ENCODE measurements around the gene OR4M1. TPM values are rescaled to one million over a fixed set of nuclear protein-coding genes. Genes with fewer than 3 reads are reported as not detected.
"Not testable (repeated sequence)": the region's sequence is repeated elsewhere in the genome, so short reads cannot be mapped to it uniquely, and the experiment has no call there.

The OR4M1 gene
- total RNA-seq (not detected), polyA plus RNA-seq (not detected)
- long read RNA-seq, donor 1: 0 reads
- long read RNA-seq, donor 2: 0 reads
- long read RNA-seq, donor 3: 0 reads
- long read RNA-seq, donor 4: 0 reads

- ATAC-seq; H3K27me3 ChIP-seq (ENCODE audit: control insufficient read depth, insufficient read depth); H3K9me3 ChIP-seq (ENCODE audit: control insufficient read depth, low read length); DNase-seq; intact Hi-C loops (cut with DNase I); H3K4me3 ChIP-seq (ENCODE audit: low read length); H3K4me1 ChIP-seq (ENCODE audit: control insufficient read depth, insufficient read depth, low read length); H3K27ac ChIP-seq (ENCODE audit: low read length): not testable (repeated sequence)
- WGBS: 18% methylated on average over 1 of the region's 1 CpG
These were observed at the start of gene OR4M1 for GRCh38 chr14:19773204-19773603. TSS of gene OR4M1 (plus strand) at chr14:19773504. CDS start at chr14:19780323, 6,819 bp downstream.

GRCh38 chr14:19729359-19729758, 43.9 kb upstream of the OR4M1 start:
- intact Hi-C loops (cut with DNase I): no loop called here
- no peak for ATAC-seq
- no peaks in the 10 kb centered on the region for H3K4me1 ChIP-seq (ENCODE audit: control insufficient read depth, insufficient read depth, low read length)
- H3K27me3 ChIP-seq (ENCODE audit: control insufficient read depth, insufficient read depth): no peaks in the 10 kb centered on the region
- H3K27ac ChIP-seq (ENCODE audit: low read length): no peak overlapping the region
- H3K9me3 ChIP-seq (ENCODE audit: control insufficient read depth, low read length): no peaks in the 10 kb centered on the region
- DNase-seq: no peak
- no peak overlapping the region for H3K4me3 ChIP-seq (ENCODE audit: low read length)

DNA sequence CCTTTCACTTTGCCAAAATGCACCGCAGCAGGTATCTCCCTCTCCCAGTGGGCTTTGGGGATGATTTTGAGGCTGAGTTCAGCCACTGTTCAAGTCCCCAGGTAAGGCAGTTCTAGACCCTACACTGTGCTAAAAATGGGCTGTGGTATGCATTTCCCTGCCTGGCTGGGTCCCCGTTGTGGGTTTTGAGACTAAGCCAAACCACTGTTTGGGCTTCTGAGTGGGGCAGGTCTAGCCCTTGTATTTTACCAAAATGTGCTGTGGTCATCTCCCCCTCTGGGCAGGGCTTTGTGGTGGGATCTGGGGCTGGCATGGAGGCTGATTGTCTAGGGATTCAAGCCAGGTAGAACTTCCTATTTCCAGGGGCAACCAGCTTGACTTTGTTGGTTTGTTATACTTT, 43.5 kb upstream of the OR4M1 start:
- Histone ChIP-seq H3K9me3 (ENCODE audit: control insufficient read depth, low read length) (no peaks in the 10 kb centered on the region), H3K27ac (ENCODE audit: low read length) (no peak overlapping the region), H3K4me1 (ENCODE audit: control insufficient read depth, insufficient read depth, low read length) (no peaks in the 10 kb centered on the region), H3K4me3 (ENCODE audit: low read length) (no peak overlapping the region), H3K27me3 (ENCODE audit: control insufficient read depth, insufficient read depth) (no peaks in the 10 kb centered on the region)
- intact Hi-C loops (cut with DNase I): no loop called here
- WGBS: 71% methylated on average over 2 of the region's 2 CpGs
- DNase-seq: no peak
- peak in 1 of 2 donors; percentile 16 for ATAC-seq

DNA sequence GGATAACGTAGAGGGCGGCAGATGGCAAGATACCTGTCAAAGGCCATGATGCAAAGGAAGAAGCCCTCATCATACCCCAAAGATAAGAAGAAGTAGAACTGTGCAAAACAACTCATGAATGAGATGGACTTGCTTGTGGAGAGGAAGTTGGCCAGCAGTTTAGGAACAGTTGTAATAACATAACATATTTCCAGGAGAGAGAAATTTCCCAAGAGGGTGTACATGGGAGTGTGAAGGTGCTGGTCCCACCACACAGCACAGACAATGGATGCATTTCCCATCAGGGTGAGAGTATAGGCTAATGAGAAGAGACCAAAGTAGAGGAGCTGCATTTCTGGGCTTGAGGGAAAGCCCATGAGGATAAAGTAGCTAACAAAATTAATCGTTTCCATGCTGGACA, 39.4 kb upstream of the OR4M1 start:
- ATAC-seq; H3K4me1 ChIP-seq (ENCODE audit: control insufficient read depth, insufficient read depth, low read length); H3K9me3 ChIP-seq (ENCODE audit: control insufficient read depth, low read length); H3K27me3 ChIP-seq (ENCODE audit: control insufficient read depth, insufficient read depth); H3K4me3 ChIP-seq (ENCODE audit: low read length); DNase-seq; intact Hi-C loops (cut with DNase I); H3K27ac ChIP-seq (ENCODE audit: low read length): not testable (repeated sequence)
- 69% methylated on average over 3 of the region's 3 CpGs for WGBS

DNA sequence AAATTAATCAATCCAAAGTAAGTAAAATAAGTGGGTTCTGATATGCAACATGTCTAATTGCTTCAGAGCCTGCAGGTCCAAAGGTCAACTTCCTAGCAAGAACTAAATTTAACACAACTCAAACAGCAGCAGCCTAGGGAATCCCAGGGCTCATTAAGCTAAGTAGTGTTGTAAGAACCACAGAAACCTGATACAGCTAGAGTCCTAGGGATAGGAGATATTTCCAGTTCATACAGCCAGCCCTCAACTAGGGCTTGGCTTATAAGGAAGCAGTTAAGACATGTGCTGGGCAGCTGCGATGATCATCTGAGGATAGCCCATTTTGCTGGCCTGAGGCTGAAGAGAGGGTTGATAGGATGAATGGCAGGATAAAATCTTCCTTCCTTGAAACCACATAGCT, 30.0 kb upstream of the OR4M1 start, which contains the start of gene OR4Q3:
Gene OR4Q3, plus strand, starts transcription at position 316 of the 400 bp plus-strand sequence.
- WGBS: 72% methylated on average over 1 of the region's 1 CpG
- ATAC-seq: no peak
- no peaks in the 10 kb centered on the region for H3K27me3 ChIP-seq (ENCODE audit: control insufficient read depth, insufficient read depth)
- H3K4me3 ChIP-seq (ENCODE audit: low read length): no peak within 1 kb of the TSS
- H3K27ac ChIP-seq (ENCODE audit: low read length): no peak within 1 kb of the TSS
- intact Hi-C loops (cut with DNase I): no loop called here
- DNase-seq: no peak
- H3K9me3 ChIP-seq (ENCODE audit: control insufficient read depth, low read length): no peaks in the 10 kb centered on the region
- H3K4me1 ChIP-seq (ENCODE audit: control insufficient read depth, insufficient read depth, low read length): no peaks in the 10 kb centered on the region

DNA sequence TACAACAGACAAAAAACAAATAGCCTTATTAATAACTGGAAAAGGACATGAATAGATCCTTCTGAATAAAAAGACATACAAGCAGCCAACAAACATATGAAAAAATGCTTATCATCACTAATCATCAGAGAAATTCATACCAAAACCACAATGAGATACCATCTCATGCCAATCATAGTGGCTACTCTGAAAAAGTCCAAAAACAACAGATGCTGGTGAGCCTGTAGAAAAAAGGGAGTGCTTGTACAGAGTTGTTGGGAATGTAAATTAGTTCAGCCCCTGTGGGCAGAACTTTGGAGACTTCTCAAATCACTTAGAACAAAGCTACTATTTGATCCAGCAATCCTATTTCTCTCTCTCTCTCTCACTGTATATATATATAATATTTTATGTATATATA, 21.0 kb upstream of the OR4M1 start:
- ATAC-seq; H3K4me1 ChIP-seq (ENCODE audit: control insufficient read depth, insufficient read depth, low read length); H3K27ac ChIP-seq (ENCODE audit: low read length); H3K9me3 ChIP-seq (ENCODE audit: control insufficient read depth, low read length); H3K4me3 ChIP-seq (ENCODE audit: low read length); DNase-seq; intact Hi-C loops (cut with DNase I); H3K27me3 ChIP-seq (ENCODE audit: control insufficient read depth, insufficient read depth): not testable (repeated sequence)

DNA sequence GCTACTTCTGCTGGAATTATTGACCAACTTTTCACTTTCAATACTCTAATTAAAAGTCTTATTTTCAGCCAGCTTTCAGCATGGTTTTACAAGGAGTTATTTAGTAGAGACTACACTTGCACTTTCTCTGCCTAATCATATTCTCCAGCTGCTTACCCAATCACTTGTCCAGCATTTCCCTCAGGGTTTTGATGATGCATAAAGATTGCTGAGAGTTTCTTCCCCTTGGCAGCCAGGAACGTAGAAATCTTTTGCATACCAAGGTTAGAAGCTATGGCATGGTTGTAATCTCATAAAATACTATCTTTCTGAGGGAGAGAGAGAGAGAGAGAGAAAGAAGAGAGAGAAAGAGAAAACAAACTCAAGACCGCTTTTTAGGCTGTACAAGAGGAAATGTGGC, 19.1 kb upstream of the OR4M1 start:
- Histone ChIP-seq H3K4me1 (ENCODE audit: control insufficient read depth, insufficient read depth, low read length) (no peaks in the 10 kb centered on the region), H3K9me3 (ENCODE audit: control insufficient read depth, low read length) (no peaks in the 10 kb centered on the region), H3K27me3 (ENCODE audit: control insufficient read depth, insufficient read depth) (no peaks in the 10 kb centered on the region), H3K27ac (ENCODE audit: low read length) (no peak overlapping the region), H3K4me3 (ENCODE audit: low read length) (no peak overlapping the region)
- no peak for ATAC-seq
- intact Hi-C loops (cut with DNase I): no loop called here
- no peak for DNase-seq
- 30% methylated on average over 2 of the region's 2 CpGs for WGBS

DNA sequence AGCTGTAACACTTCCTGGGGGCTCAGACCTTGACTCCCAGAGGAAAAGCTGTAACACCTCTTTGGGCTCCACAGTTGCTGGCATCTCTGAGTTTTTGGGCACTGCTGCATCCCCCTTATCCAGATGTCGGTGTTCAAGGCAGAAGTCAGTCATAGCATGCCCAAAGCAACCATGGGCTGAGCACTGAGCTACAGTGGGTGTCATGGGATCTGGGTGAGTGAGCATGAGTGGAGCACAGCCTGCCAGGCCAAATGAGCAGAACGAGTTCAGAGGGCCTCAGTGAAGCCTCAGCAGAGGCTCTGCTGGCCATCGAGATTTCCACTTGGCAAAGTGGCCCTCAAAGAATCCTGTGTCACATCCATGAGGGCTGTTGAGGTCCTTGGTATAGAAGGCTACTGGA, 1.8 kb upstream of the OR4M1 start:
- H3K9me3 ChIP-seq (ENCODE audit: control insufficient read depth, low read length); intact Hi-C loops (cut with DNase I); DNase-seq; H3K4me1 ChIP-seq (ENCODE audit: control insufficient read depth, insufficient read depth, low read length); H3K27me3 ChIP-seq (ENCODE audit: control insufficient read depth, insufficient read depth); H3K4me3 ChIP-seq (ENCODE audit: low read length); H3K27ac ChIP-seq (ENCODE audit: low read length): not testable (repeated sequence)
- WGBS: 43% methylated on average over 3 of the region's 3 CpGs
- ATAC-seq: peak in 1 of 2 donors; percentile 31

GRCh38 chr14:19771895-19772430, 1.3 kb upstream of the OR4M1 start:
- ATAC-seq: peak; percentile 47 to 61
- DNase-seq: no peak

DNA sequence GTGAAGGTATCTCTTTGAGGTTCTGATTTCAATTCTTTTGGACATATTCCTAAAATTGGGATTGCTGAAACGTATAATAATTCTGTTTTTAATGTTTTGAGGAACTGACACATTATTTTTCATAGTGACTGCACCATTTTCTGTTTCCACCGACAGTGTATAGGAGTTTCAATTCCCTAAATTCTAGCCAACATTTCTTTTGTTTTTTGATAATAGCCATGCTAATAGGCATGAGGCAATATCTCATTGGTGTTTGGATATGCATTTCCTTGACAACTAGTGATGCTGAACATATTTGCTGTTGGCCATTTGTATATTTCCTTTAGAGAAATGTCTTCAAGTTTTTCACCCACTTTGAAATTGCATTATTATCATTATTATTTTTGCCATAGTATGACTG, 850 bp upstream of the OR4M1 start:
- DNase-seq; H3K4me3 ChIP-seq (ENCODE audit: low read length); ATAC-seq; H3K4me1 ChIP-seq (ENCODE audit: control insufficient read depth, insufficient read depth, low read length); intact Hi-C loops (cut with DNase I); H3K27ac ChIP-seq (ENCODE audit: low read length); H3K27me3 ChIP-seq (ENCODE audit: control insufficient read depth, insufficient read depth); H3K9me3 ChIP-seq (ENCODE audit: control insufficient read depth, low read length): not testable (repeated sequence)
- WGBS: 45% methylated on average over 2 of the region's 2 CpGs

More at GRCh38 chr14:19771895-19772430, 1.3 kb upstream of the OR4M1 start:
- Histone ChIP-seq H3K27ac (ENCODE audit: low read length) (no peak overlapping the region), H3K27me3 (ENCODE audit: control insufficient read depth, insufficient read depth) (no peaks in the 10 kb centered on the region), H3K4me3 (ENCODE audit: low read length) (no peak overlapping the region), H3K4me1 (ENCODE audit: control insufficient read depth, insufficient read depth, low read length) (no peaks in the 10 kb centered on the region), H3K9me3 (ENCODE audit: control insufficient read depth, low read length) (no peaks in the 10 kb centered on the region)
- intact Hi-C loops (cut with DNase I): no loop called here
- WGBS: 86% methylated on average over 1 of the region's 1 CpG

GRCh38 chr14:19775587-19775986, 2.3 kb downstream of the OR4M1 start:
- no peaks in the 10 kb centered on the region for H3K9me3 ChIP-seq (ENCODE audit: control insufficient read depth, low read length)
- ATAC-seq: no peak
- no peak for DNase-seq
- H3K27me3 ChIP-seq (ENCODE audit: control insufficient read depth, insufficient read depth): no peaks in the 10 kb centered on the region
- H3K4me3 ChIP-seq (ENCODE audit: low read length): no peak overlapping the region
- WGBS: 55% methylated on average over 1 of the region's 1 CpG
- no peak overlapping the region for H3K27ac ChIP-seq (ENCODE audit: low read length)
- intact Hi-C loops (cut with DNase I): no loop called here
- no peaks in the 10 kb centered on the region for H3K4me1 ChIP-seq (ENCODE audit: control insufficient read depth, insufficient read depth, low read length)

DNA sequence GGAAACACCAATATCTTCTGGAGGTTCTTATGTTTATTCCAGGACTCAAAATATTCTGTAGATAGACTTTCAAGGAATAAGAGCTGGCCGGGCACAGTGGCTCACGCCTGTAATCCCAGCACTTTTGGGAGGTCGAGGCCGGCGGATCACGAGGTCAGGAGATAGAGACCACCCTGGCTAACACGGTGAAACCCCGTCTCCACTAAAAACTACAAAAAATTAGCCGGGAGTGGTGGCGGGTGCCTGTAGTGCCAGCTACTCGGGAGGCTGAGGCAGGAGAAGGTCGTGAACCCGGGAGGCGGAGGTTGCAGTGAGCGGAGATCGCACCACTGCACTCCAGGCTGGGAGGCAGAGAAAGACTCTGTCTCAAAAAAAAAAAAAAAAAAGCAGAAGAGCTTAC, 12.5 kb downstream of the OR4M1 start:
- DNase-seq; H3K4me1 ChIP-seq (ENCODE audit: control insufficient read depth, insufficient read depth, low read length); ATAC-seq; H3K27me3 ChIP-seq (ENCODE audit: control insufficient read depth, insufficient read depth); intact Hi-C loops (cut with DNase I); H3K4me3 ChIP-seq (ENCODE audit: low read length); H3K9me3 ChIP-seq (ENCODE audit: control insufficient read depth, low read length); H3K27ac ChIP-seq (ENCODE audit: low read length): not testable (repeated sequence)
- 81% methylated on average over 16 of the region's 16 CpGs for WGBS
